ENCODE data around the gene GANC. TPM values are rescaled to one million over a fixed set of nuclear protein-coding genes. Genes with fewer than 3 reads are reported as not detected.

GANC gene
- total RNA-seq, 2 donors from 2014 or later = 32.0 to 78.8 TPM

DNA sequence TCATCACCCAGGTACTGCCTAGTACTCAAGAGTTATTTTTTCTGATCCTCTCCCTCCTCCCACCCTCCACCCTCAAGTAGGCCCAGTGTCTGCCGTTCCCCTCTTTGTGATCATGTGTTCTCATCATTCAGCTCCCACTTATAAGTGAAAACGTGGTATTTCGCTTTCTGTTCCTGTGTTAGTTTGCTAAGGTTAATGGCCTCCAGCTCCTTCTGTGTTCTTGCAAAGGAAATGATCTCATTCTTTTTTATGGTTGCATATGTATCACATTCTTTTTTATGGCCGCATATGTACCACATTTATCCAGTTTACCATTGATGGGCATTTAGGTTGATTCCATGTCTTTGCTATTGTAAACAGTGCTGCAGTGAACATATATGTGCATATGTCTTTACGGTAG, 8.2 kb upstream of the GANC start:
- DNase-seq (ENCODE audit: low spot score) = no peak
- Histone ChIP-seq H3K9me3 (no peaks in the 10 kb centered on the region), H3K36me3 (peaks cover 46% of the 10 kb centered on the region), H3K4me3 (no peak overlapping the region), H3K27me3 (replicated peaks; ENCODE audit: insufficient read depth) (no peaks in the 10 kb centered on the region), H3K4me1 (ENCODE audit: control insufficient read depth in 1 of 2, low read depth in 2 of 2) (peaks cover 0 to 9% of the 10 kb centered on the region in 2 donors), H3K27ac (no peak overlapping the region)
- TF ChIP-seq, protein P1, sequence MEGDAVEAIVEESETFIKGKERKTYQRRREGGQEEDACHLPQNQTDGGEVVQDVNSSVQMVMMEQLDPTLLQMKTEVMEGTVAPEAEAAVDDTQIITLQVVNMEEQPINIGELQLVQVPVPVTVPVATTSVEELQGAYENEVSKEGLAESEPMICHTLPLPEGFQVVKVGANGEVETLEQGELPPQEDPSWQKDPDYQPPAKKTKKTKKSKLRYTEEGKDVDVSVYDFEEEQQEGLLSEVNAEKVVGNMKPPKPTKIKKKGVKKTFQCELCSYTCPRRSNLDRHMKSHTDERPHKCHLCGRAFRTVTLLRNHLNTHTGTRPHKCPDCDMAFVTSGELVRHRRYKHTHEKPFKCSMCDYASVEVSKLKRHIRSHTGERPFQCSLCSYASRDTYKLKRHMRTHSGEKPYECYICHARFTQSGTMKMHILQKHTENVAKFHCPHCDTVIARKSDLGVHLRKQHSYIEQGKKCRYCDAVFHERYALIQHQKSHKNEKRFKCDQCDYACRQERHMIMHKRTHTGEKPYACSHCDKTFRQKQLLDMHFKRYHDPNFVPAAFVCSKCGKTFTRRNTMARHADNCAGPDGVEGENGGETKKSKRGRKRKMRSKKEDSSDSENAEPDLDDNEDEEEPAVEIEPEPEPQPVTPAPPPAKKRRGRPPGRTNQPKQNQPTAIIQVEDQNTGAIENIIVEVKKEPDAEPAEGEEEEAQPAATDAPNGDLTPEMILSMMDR (IDR thresholded peaks at IDR 0.05) = no peak
- no peak for ATAC-seq (ENCODE audit: insufficient number of reproducible peaks, low FRiP score, low read depth)

DNA sequence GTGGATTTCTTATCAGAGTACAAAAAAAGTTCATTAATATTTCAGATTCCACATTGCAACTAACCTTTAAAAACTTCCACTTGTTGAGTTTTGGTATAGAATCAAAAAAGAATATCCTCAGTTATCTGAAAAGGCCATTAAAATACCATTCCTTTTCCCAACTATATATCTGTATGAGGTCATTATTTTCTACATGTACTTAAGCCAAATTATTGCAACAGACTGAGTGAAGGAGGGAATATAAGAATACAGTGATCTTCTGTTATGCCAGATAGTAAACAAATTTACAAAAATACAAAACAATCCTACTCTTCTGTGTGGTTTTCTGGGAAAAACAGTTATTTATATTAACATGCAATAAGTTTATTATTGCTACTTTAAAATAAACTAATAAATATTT, 5.7 kb upstream of the GANC start:
- Histone ChIP-seq H3K4me3 (no peak overlapping the region), H3K9me3 (no peaks in the 10 kb centered on the region), H3K4me1 (ENCODE audit: control insufficient read depth in 1 of 2, low read depth in 2 of 2) (peaks cover 14 to 34% of the 10 kb centered on the region in 2 donors), H3K36me3 (peaks cover 26% of the 10 kb centered on the region), H3K27ac (no peak overlapping the region), H3K27me3 (replicated peaks; ENCODE audit: insufficient read depth) (no peaks in the 10 kb centered on the region)
- TF ChIP-seq, protein P1 (IDR thresholded peaks at IDR 0.05) = no peak
- DNase-seq (ENCODE audit: low spot score) = no peak
- no peak for ATAC-seq (ENCODE audit: insufficient number of reproducible peaks, low FRiP score, low read depth)

DNA sequence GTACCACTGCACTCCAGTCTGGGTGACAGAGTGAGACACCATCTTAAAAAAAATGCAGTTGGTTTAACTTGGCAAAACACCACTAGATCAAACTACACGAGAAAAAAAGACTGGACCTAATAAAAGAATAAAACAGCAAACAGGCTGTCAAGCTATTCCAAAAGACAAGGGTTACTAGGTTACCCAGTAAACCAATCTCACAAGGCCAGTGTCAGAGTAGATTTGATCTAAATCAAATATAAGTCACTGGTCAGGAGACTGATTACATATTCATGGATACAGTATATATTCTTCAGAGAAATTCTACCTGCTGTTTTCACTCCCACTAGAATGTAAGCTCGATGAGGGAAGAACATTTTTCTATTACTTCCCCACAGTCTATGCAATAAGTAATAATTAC, 2.5 kb upstream of the GANC start:
- H3K27me3 ChIP-seq (replicated peaks; ENCODE audit: insufficient read depth) = no peaks in the 10 kb centered on the region
- TF ChIP-seq, protein P1 (IDR thresholded peaks at IDR 0.05) = no peak
- ATAC-seq (ENCODE audit: insufficient number of reproducible peaks, low FRiP score, low read depth) = no peak
- peaks cover 25 to 48% of the 10 kb centered on the region in 2 donors for H3K4me1 ChIP-seq (ENCODE audit: control insufficient read depth in 1 of 2, low read depth in 2 of 2)
- H3K9me3 ChIP-seq = no peaks in the 10 kb centered on the region
- no peak overlapping the region for H3K27ac ChIP-seq
- H3K36me3 ChIP-seq = peaks cover 8% of the 10 kb centered on the region
- no peak for DNase-seq (ENCODE audit: low spot score)
- H3K4me3 ChIP-seq = no peak overlapping the region

DNA sequence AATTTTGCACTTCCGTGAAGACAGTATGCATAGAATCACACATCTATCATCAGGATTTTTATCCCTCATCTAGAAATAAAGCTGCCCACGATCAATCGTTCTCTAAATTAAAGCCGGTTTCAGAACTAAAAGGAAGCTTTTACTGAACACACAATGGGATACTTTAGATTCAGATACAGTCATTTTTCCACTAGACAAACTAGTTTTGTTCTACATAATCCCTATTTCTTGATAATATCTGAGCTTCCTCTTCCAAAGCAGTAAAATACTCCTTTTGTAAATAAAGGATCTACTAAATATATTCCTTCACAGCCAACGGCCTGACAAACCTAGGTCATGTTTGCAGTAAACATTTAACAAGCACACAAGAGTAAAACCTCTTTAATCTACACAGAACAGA, 2.0 kb upstream of the GANC start:
- TF ChIP-seq, protein P1 (IDR thresholded peaks at IDR 0.05) = no peak
- Histone ChIP-seq H3K36me3 (peaks cover 3% of the 10 kb centered on the region), H3K4me1 (ENCODE audit: control insufficient read depth in 1 of 2, low read depth in 2 of 2) (peaks cover 29 to 52% of the 10 kb centered on the region in 2 donors), H3K4me3 (no peak overlapping the region), H3K9me3 (no peaks in the 10 kb centered on the region), H3K27ac (no peak overlapping the region), H3K27me3 (replicated peaks; ENCODE audit: insufficient read depth) (no peaks in the 10 kb centered on the region)
- ATAC-seq (ENCODE audit: insufficient number of reproducible peaks, low FRiP score, low read depth) (no peak), DNase-seq (ENCODE audit: low spot score) (no peak)

DNA sequence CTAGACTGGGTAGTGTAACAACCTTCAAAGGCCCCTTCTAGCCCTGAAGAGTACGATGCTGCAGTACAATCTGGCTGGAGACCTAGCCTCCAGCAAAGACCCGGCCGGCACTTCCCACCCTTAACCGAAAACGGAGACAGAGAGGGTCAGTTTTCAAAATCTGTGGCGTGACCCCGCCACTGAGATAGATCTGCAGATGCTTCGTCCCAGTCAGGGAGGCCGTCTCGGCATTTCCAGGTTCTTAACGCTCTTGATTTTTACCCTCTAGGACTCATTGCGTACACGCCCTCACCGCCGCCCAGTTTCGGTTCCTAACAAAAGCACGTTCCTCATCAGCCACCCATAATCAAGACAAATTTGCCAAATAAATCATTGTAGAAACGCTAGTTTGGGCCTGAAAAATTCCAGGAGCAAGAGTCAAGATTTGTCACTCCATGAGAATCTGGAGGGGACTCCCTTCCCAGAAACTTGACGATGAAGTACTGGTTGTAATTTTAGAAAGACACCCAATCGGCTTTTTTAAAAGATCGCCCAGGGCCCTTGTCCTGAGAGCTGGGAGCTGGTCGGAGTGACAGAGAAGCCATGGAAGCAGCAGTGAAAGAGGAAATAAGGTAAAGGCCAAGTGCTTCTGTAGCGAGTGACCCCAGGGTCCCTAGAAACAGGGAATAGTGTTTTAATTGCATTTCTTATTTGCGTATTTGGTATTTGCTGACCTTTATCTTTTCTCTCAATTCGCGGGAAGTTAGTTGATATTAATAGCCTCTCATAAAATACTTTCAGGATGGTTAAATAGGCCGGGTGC, 1.1 kb downstream of the GANC start:
- peaks cover 33 to 55% of the 10 kb centered on the region in 2 donors for H3K4me1 ChIP-seq (ENCODE audit: control insufficient read depth in 1 of 2, low read depth in 2 of 2)
- ATAC-seq (ENCODE audit: insufficient number of reproducible peaks, low FRiP score, low read depth) (peak; percentile 31), DNase-seq (ENCODE audit: low spot score) (peak; percentile 48)
- peak overlapping the region; percentile 97 to 100 for H3K27ac ChIP-seq
- no peaks in the 10 kb centered on the region for H3K27me3 ChIP-seq (replicated peaks; ENCODE audit: insufficient read depth)
- H3K36me3 ChIP-seq = peaks cover 6% of the 10 kb centered on the region
- peak overlapping the region; percentile 89 for H3K4me3 ChIP-seq
- H3K9me3 ChIP-seq = no peaks in the 10 kb centered on the region
- TF ChIP-seq, protein P1 (IDR thresholded peaks at IDR 0.05) = no peak
